CD14-positive monocyte (primary cell): ENCODE measurements around the gene ZNF416. TPM values are rescaled to one million over a fixed set of nuclear protein-coding genes. Genes with fewer than 3 reads are reported as not detected.

ENCODE experiments used
- DNase-seq, 3 donors: peaks; one replicate each; pipeline ENCODE4 v3.0.0-alpha.2; 2011 to 2022
- H2AFZ ChIP-seq: 2 replicates; pipeline ENCODE4 v1.6.0; 2012; ENCODE audit warnings: mild to moderate bottlenecking, low read depth, low read length, inconsistent platforms; ENCODE audit not compliant: insufficient read depth, poor library complexity, severe bottlenecking
- H3K27ac ChIP-seq, 2 donors: 1 replicate in 1 of 2; 2 replicates in 1 of 2; pipeline ENCODE4 v1.5.1; 2012 to 2013; ENCODE audit warnings: low read length in 2 of 2, control low read depth in 1 of 2, inconsistent platforms in 1 of 2, low read depth in 1 of 2, mild to moderate bottlenecking in 1 of 2
- H3K27me3 ChIP-seq, 2 donors: one replicate each; pipeline versions ENCODE4 v1.6.0 to v1.6.1; 2011 to 2013; ENCODE audit warnings: low read length in 2 of 2; ENCODE audit not compliant: control insufficient read depth in 2 of 2, insufficient read depth in 2 of 2
- H3K36me3 ChIP-seq, 2 donors: replicated peaks in 1 of 2; 1 replicate in 1 of 2; 2 replicates in 1 of 2; pipeline versions ENCODE4 v1.5.1 to v1.6.1; 2012 to 2013; ENCODE audit warnings: low read length in 2 of 2, control low read depth in 1 of 2, inconsistent platforms in 1 of 2, mild to moderate bottlenecking in 1 of 2; ENCODE audit not compliant: insufficient read depth in 2 of 2, control insufficient read depth in 1 of 2
- H3K4me1 ChIP-seq, 2 donors: 1 replicate in 1 of 2; 2 replicates in 1 of 2; pipeline versions ENCODE4 v1.5.1 to v1.6.1; 2012 to 2013; ENCODE audit warnings: low read length in 2 of 2, control low read depth in 1 of 2, inconsistent platforms in 1 of 2, mild to moderate bottlenecking in 1 of 2, moderate library complexity in 1 of 2; ENCODE audit not compliant: insufficient read depth in 2 of 2, control insufficient read depth in 1 of 2
- H3K4me2 ChIP-seq: replicated peaks from 2 replicates; pipeline ENCODE3; 2012; ENCODE audit warnings: low read length, moderate library complexity, mild to moderate bottlenecking; ENCODE audit not compliant: poor library complexity, severe bottlenecking; ENCODE audit errors: extremely low read depth
- H3K4me3 ChIP-seq, 3 experiments: fragments of 200-600 bp in 1 of 3; sonication (generic) in 1 of 3; replicated peaks in 1 of 3; 1 replicate in 2 of 3; 2 replicates in 1 of 3; pipeline ENCODE4 v1.5.1; 2011 to 2013; ENCODE audit warnings: low read length in 3 of 3, mild to moderate bottlenecking in 3 of 3, control low read depth in 2 of 3, low read depth in 2 of 3, inconsistent platforms in 1 of 3, moderate library complexity in 1 of 3
- H3K79me2 ChIP-seq: 2 replicates; pipeline ENCODE4 v1.6.0; 2012; ENCODE audit warnings: mild to moderate bottlenecking, control low read depth, inconsistent platforms, low read length, moderate library complexity; ENCODE audit not compliant: insufficient read depth
- H3K9ac ChIP-seq: 2 replicates; pipeline ENCODE4 v1.6.0; 2017; ENCODE audit warnings: low read length, mild to moderate bottlenecking; ENCODE audit not compliant: insufficient read depth, poor library complexity, severe bottlenecking
- H3K9me3 ChIP-seq, 2 donors: replicated peaks in 1 of 2; 1 replicate in 1 of 2; 2 replicates in 1 of 2; pipeline versions ENCODE4 v1.5.1 to v1.6.1; 2012 to 2013; ENCODE audit warnings: low read length in 2 of 2, control low read depth in 1 of 2; ENCODE audit not compliant: control insufficient read depth in 1 of 2, insufficient read depth in 1 of 2
- H4K20me1 ChIP-seq: 2 replicates; pipeline ENCODE4 v1.6.0; 2012; ENCODE audit warnings: mild to moderate bottlenecking, low read length, control low read depth, moderate library complexity; ENCODE audit not compliant: insufficient read depth
- H3K27ac Mint-ChIP-seq, 7 donors: one replicate each; pipeline ENCODE4 v1.8.0; 2020; ENCODE audit warnings: mild to moderate bottlenecking in 7 of 7, mixed read lengths in 7 of 7, moderate library complexity in 6 of 7, inconsistent platforms in 2 of 7
- H3K27me3 Mint-ChIP-seq, 3 donors: one replicate each; pipeline ENCODE4 v1.8.0; 2021 to 2022; ENCODE audit warnings: low read depth in 3 of 3, mild to moderate bottlenecking in 3 of 3, mixed read lengths in 3 of 3, moderate library complexity in 3 of 3, inconsistent platforms in 1 of 3
- H3K36me3 Mint-ChIP-seq, 2 donors: one replicate each; pipeline ENCODE4 v1.8.0; 2020; ENCODE audit warnings: mixed read lengths in 2 of 2, inconsistent platforms in 1 of 2, mild to moderate bottlenecking in 1 of 2
- H3K4me1 Mint-ChIP-seq: one replicate; pipeline ENCODE4 v1.8.0; 2020; ENCODE audit warnings: mild to moderate bottlenecking, mixed read lengths
- H3K4me3 Mint-ChIP-seq, 2 donors: one replicate each; pipeline ENCODE4 v1.8.0; 2020; ENCODE audit warnings: mild to moderate bottlenecking in 2 of 2, mixed read lengths in 2 of 2, moderate library complexity in 1 of 2
- H3K9me3 Mint-ChIP-seq, 7 donors: one replicate each; pipeline ENCODE4 v1.8.0; 2020 to 2022; ENCODE audit warnings: mixed read lengths in 7 of 7, mild to moderate bottlenecking in 6 of 7, moderate library complexity in 6 of 7, inconsistent platforms in 2 of 7
- CTCF ChIP-seq: fragments of 200-600 bp; IDR thresholded peaks from one replicate; pipeline ENCODE4 v1.8.0; 2022; ENCODE audit warnings: antibody characterized with exemption, mild to moderate bottlenecking
- WGBS: methylation state at CpG from one replicate; pipeline ENCODE4 v1.1.5; 2013; ENCODE audit warnings: missing lambda C conversion rate; ENCODE audit not compliant: insufficient coverage; 5-methylcytosine and 5-hydroxymethylcytosine counted together
- intact Hi-C, 2 donors: fragments of 100-400 bp; cut with micrococcal nuclease; formaldehyde crosslinking; loops; one replicate each; pipeline versions ENCODE4 v1.15.0 to v1.15.1; 2023
- polyA plus RNA-seq, 3 donors: library from polyadenylated mRNA; depleted of rRNA in 1 of 3; unstranded in 2 of 3; stranded (reverse) in 1 of 3; fragments of 300-500 nt in 2 of 3; fragments of >200 nt in 1 of 3; fragmentation: Illumina TruSeq in 2 of 3; gene quantifications; 1 replicate in 2 of 3; 2 replicates in 1 of 3; pipeline ENCODE4 v1.2.3, GENCODE V29; 2012 to 2021

The ZNF416 gene
- polyA plus RNA-seq, 3 donors, result 0.48 to 2.1 (median 1.4) TPM

DNA sequence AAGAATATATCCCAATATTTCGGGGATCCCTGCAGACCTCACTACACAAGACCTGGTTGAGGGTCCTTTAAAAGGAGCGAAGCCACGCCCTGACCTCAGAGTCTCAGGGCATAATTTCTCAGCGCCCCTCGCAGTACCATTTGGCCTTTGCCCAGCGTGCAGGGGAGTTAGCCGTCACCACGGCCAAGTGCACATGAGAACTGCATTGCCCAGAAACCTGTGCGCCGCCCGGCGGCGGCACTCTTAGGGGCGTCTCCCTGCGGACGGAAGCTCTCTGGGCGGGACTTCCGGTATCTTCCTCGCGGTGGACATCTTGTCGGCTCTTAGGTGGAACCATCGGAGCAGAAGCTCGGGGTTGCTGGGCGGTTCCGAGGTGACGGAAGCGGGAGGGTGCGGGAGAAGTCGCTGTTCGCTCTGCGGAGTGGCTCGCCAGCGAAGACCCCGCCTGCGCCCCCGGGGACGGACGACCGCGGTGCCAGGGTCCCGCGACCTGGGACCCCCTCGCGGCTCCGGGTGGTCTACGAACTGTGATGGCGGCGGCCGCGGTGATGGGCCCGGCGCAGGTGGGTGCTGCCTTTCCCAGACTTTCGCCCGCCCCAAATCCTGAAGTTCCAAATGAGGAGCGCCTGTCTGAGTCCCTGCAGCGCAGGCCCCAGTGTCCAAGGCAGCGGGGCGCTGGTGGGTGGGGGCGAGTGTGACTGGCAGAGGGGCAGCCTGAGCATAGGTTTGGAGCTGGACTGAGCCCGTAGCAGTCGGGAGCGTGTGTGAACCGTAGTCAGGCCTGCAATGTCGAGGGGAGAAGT lies 35.4 kb upstream of the ZNF416 start, which contains the start of gene ZNF134:
TSS of gene ZNF134 (plus strand) at position 302 of the 803 bp plus-strand sequence. CDS start 5,227 bp downstream, outside the sequence.
- peaks cover 71 to 78% of the 10 kb centered on the region in 2 donors for H3K9me3 ChIP-seq

More for the DNA sequence above, 35.4 kb upstream of the ZNF416 start, which contains the start of gene ZNF134:
- peaks cover 59 to 89% (median 76%) of the 10 kb centered on the region in 7 donors for H3K9me3 Mint-ChIP-seq
- Histone ChIP-seq H3K4me3 (peak within 1 kb of the TSS; percentile 73 to 97 (median 89)), H2AFZ (peak within 1 kb of the TSS; percentile 97), H3K79me2 (peaks cover 43% of the 10 kb centered on the region), H3K9ac (peak within 1 kb of the TSS; percentile 91), H4K20me1 (no peaks in the 10 kb centered on the region), H3K27me3 (no peaks in the 10 kb centered on the region), H3K36me3 (peaks cover 25 to 40% of the 10 kb centered on the region in 2 donors), H3K27ac (peak within 1 kb of the TSS in 1 of 2 donors; percentile 88), H3K4me1 (peaks cover 12 to 15% of the 10 kb centered on the region in 2 donors), H3K4me2 (peak within 1 kb of the TSS; percentile 99)
- intact Hi-C loops, result no loop called here
- peaks cover 12% of the 10 kb centered on the region for H3K4me1 Mint-ChIP-seq
- H3K27me3 Mint-ChIP-seq, result peaks cover 0 to 5% (median 2%) of the 10 kb centered on the region in 3 donors
- H3K36me3 Mint-ChIP-seq, result peaks cover 42 to 46% of the 10 kb centered on the region in 2 donors
- H3K27ac Mint-ChIP-seq, result peak within 1 kb of the TSS; percentile 10 to 86 (median 41)
- peak within 1 kb of the TSS; percentile 84 to 97 for H3K4me3 Mint-ChIP-seq
- TF ChIP-seq CTCF, result no peak
- WGBS, result 2% methylated on average over 64 of the region's 64 CpGs
- DNase-seq, result peak; percentile 85 to 90 (median 90)
